GM20000 (cell line): Measurements from ENCODE around the gene DNAJC22.

ENCODE experiments used
- DNase-seq: peaks from one replicate; pipeline ENCODE4 v3.0.0; 2012; ENCODE audit warnings: low spot score
- CTCF ChIP-seq: IDR thresholded peaks from 2 replicates; pipeline ENCODE4 v1.5.1; 2012; ENCODE audit warnings: mild to moderate bottlenecking, control low read depth; ENCODE audit errors: extremely low read depth, missing control alignments

DNAJC22 gene

GRCh38 chr12:49339464-49339861 is 7.2 kb upstream of the DNAJC22 start:
- no peak for DNase-seq
- TF ChIP-seq CTCF = no peak

- TF ChIP-seq CTCF = no peak
- DNase-seq = no peak
Observed at GRCh38 chr12:49340095-49340870, 6.4 kb upstream of the DNAJC22 start.

- DNase-seq = no peak
- no peak for TF ChIP-seq CTCF
Observed at GRCh38 chr12:49340971-49341776, 5.5 kb upstream of the DNAJC22 start.

GRCh38 chr12:49341777-49342065 is 5.0 kb upstream of the DNAJC22 start:
- DNase-seq = no peak
- TF ChIP-seq CTCF = no peak

GRCh38 chr12:49342066-49342913 is 4.4 kb upstream of the DNAJC22 start:
- peak; percentile 93 for DNase-seq

GRCh38 chr12:49342914-49343731 is 3.6 kb upstream of the DNAJC22 start:
- DNase-seq = peak; percentile 54
- TF ChIP-seq CTCF = no peak

More at GRCh38 chr12:49342066-49342913, 4.4 kb upstream of the DNAJC22 start:
- peak; percentile 64 for TF ChIP-seq CTCF
